ENCODE measurements around the gene CCL23.

DNA sequence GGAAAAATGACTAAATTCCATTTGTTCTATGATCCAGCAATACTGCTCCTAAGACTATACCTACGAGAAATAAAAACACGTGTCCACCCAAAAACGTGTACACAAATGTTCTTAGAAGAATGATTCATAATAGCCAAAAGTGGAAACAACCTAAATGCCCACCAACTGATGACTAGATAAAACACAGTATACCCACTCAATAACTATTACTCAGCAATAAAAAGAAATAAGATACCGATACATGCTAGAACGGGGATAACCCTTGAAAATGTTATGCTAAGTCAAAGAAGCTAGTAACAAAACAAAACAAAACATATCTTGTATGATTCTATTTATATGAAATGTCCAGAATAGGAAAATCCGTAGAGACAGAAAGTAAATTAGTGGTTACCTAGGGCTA lies 54.1 kb downstream of the CCL23 start:
- TF ChIP-seq, protein P1, sequence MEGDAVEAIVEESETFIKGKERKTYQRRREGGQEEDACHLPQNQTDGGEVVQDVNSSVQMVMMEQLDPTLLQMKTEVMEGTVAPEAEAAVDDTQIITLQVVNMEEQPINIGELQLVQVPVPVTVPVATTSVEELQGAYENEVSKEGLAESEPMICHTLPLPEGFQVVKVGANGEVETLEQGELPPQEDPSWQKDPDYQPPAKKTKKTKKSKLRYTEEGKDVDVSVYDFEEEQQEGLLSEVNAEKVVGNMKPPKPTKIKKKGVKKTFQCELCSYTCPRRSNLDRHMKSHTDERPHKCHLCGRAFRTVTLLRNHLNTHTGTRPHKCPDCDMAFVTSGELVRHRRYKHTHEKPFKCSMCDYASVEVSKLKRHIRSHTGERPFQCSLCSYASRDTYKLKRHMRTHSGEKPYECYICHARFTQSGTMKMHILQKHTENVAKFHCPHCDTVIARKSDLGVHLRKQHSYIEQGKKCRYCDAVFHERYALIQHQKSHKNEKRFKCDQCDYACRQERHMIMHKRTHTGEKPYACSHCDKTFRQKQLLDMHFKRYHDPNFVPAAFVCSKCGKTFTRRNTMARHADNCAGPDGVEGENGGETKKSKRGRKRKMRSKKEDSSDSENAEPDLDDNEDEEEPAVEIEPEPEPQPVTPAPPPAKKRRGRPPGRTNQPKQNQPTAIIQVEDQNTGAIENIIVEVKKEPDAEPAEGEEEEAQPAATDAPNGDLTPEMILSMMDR (IDR thresholded peaks at IDR 0.05; ENCODE audit: extremely low read depth in 1 of 2, insufficient read depth in 1 of 2, low read depth in 1 of 2, low read length in 2 of 2): no peak
- no peak for TF ChIP-seq POLR2AphosphoS5 (IDR thresholded peaks at IDR 0.05; ENCODE audit: insufficient read depth, low read depth, low read length)
- TF ChIP-seq EZH2 (IDR thresholded peaks at IDR 0.05; ENCODE audit: borderline replicate concordance, low read depth, low read length, severe bottlenecking): no peak

All from endothelial cell of umbilical vein (primary cell).